K562 (cell line): ENCODE results near the gene ARSI. TPM values are rescaled to one million over a fixed set of nuclear protein-coding genes. Genes with fewer than 3 reads are reported as not detected.

Experiments
- ATAC-seq: fragments of 200-7000 bp; cut with Tn5 transposase; 3 replicates; pipeline ENCODE4 v1.9.1; 2020; ENCODE audit warnings: moderate library complexity
- BruUV-seq: library from RNA; stranded (reverse); fragments of 400-500 nt; replicated peaks from 2 replicates; lab custom pipeline; 2021; lab: Mats Ljungman, UMichigan
- CTCF ChIA-PET: fragments of 300-600 bp; formaldehyde crosslinking; extraction: SDS; loops from one replicate; lab custom pipeline; 2021; ENCODE audit warnings: low intra/inter-chr PET ratio; lab: Yijun Ruan, JAX
- POLR2A ChIA-PET: fragments of 300-600, 350-650 bp; sonication (Branson Sonifier 250); formaldehyde crosslinking; extraction: SDS; loops from one replicate; lab custom pipeline; 2021; ENCODE audit warnings: antibody characterized with exemption, inconsistent platforms; lab: Yijun Ruan, JAX
- DNase-seq, 4 experiments: peaks; one replicate each; pipeline versions ENCODE4 v3.0.0 to v3.0.0-alpha.2; 2011 to 2018; ENCODE audit warnings: low spot score in 3 of 4, mixed read lengths in 3 of 4; ENCODE audit errors: extremely low read depth in 1 of 4
- FAIRE-seq: peaks from 2 replicates; lab custom pipeline; 2011; peaks lifted over from hg19 to GRCh38; lab: Jason Lieb, UNC
- H2AFZ ChIP-seq: 2 replicates; pipeline ENCODE4 v1.6.0; 2011; ENCODE audit warnings: low read depth, low read length, control low read depth, inconsistent platforms
- H3K27ac ChIP-seq: fragments of 200-600 bp; 3 replicates; pipeline ENCODE4 v1.8.0; 2011; ENCODE audit warnings: low read depth, mild to moderate bottlenecking, control low read depth, inconsistent platforms, low read length, moderate library complexity, mixed read lengths; ENCODE audit errors: extremely low read depth
- H3K27me3 ChIP-seq, 2 experiments: fragments of 300-600 bp in 1 of 2; 2 replicates in 1 of 2; 3 replicates in 1 of 2; pipeline versions ENCODE4 v1.6.0 to v1.8.0; 2011; ENCODE audit warnings: inconsistent platforms in 2 of 2, low read length in 2 of 2, mild to moderate bottlenecking in 1 of 2, mixed read lengths in 1 of 2, moderate library complexity in 1 of 2; ENCODE audit not compliant: control insufficient read depth in 2 of 2, insufficient read depth in 2 of 2
- H3K36me3 ChIP-seq: fragments of 300-600 bp; 3 replicates; pipeline ENCODE4 v1.8.0; 2011; ENCODE audit warnings: mild to moderate bottlenecking, low read length, inconsistent platforms; ENCODE audit not compliant: control insufficient read depth, insufficient read depth
- H3K4me1 ChIP-seq, 2 experiments: fragments of 200-600 bp in 1 of 2; replicated peaks in 1 of 2; 2 replicates in 1 of 2; 3 replicates in 1 of 2; pipeline versions ENCODE4 v1.5.1 to v1.8.0; 2011; ENCODE audit warnings: inconsistent platforms in 2 of 2, low read length in 2 of 2, mild to moderate bottlenecking in 1 of 2, mixed read lengths in 1 of 2, moderate library complexity in 1 of 2; ENCODE audit not compliant: control insufficient read depth in 2 of 2, insufficient read depth in 2 of 2
- H3K4me2 ChIP-seq: 2 replicates; pipeline ENCODE4 v1.6.1; 2011; ENCODE audit warnings: low read length, control low read depth, inconsistent platforms, mixed read lengths; ENCODE audit not compliant: insufficient read depth
- H3K4me3 ChIP-seq: fragments of 200-600 bp; sonication (generic), shearing (Covaris generic); 2 replicates; pipeline ENCODE4 v1.5.1; 2016; ENCODE audit warnings: control low read depth, inconsistent platforms
- H3K79me2 ChIP-seq: fragments of 200-600 bp; 3 replicates; pipeline ENCODE4 v1.8.0; 2011; ENCODE audit warnings: low read length, inconsistent platforms; ENCODE audit not compliant: control insufficient read depth, insufficient read depth
- H3K9ac ChIP-seq, 2 experiments: 2 replicates each; pipeline versions ENCODE4 v1.6.0 to v1.6.1; 2011; ENCODE audit warnings: low read depth in 2 of 2, low read length in 2 of 2, control low read depth in 1 of 2, inconsistent platforms in 1 of 2, mild to moderate bottlenecking in 1 of 2, mixed read lengths in 1 of 2; ENCODE audit not compliant: insufficient read depth in 1 of 2
- H3K9me1 ChIP-seq: one replicate; pipeline ENCODE4 v1.6.0; 2011; ENCODE audit warnings: inconsistent platforms, mild to moderate bottlenecking, low read length, moderate library complexity; ENCODE audit not compliant: control insufficient read depth, insufficient read depth
- H3K9me3 ChIP-seq: replicated peaks from 2 replicates; pipeline ENCODE4 v1.5.1; 2011; ENCODE audit warnings: low read depth, low read length, inconsistent platforms; ENCODE audit not compliant: control insufficient read depth, insufficient read depth
- H4K20me1 ChIP-seq: replicated peaks from 2 replicates; pipeline ENCODE4 v1.6.1; 2011; ENCODE audit warnings: low read length, inconsistent platforms, mixed read lengths; ENCODE audit not compliant: control insufficient read depth, insufficient read depth
- FOXM1 ChIP-seq, 2 experiments: fragments of 450-650 bp in 1 of 2; sonication (generic) in 1 of 2; formaldehyde crosslinking in 1 of 2; IDR thresholded peaks; 2 replicates each; pipeline versions ENCODE4 v1.6.1 to v1.9.0; 2017 to 2022; ENCODE audit warnings: low read depth in 2 of 2, mild to moderate bottlenecking in 2 of 2, missing genetic modification reagents in 1 of 2, moderate library complexity in 1 of 2
- RBBP5 ChIP-seq: fragments of 200-600 bp; sonication (generic); IDR thresholded peaks from 2 replicates; pipeline ENCODE4 v1.6.1; 2012; ENCODE audit warnings: borderline replicate concordance, mild to moderate bottlenecking, low read length, control low read depth, inconsistent platforms; ENCODE audit not compliant: insufficient read depth, poor library complexity, severe bottlenecking
- ZNF253 ChIP-seq: fragments of 250-450 bp; sonication (Bioruptor Pico); conservative IDR thresholded peaks from 2 replicates; pipeline ENCODE4 v1.6.1; 2021; ENCODE audit warnings: mild to moderate bottlenecking
- WGBS: fragments of 100-300 bp; shearing (Covaris generic); methylation state at CpG from one replicate; pipeline ENCODE4 v1.1.6; 2016; ENCODE audit warnings: low coverage, mixed read lengths; ENCODE audit not compliant: insufficient coverage; ENCODE audit errors: missing lambda C conversion rate; 5-methylcytosine and 5-hydroxymethylcytosine counted together
- in situ Hi-C: fragments of 300-500 bp; cut with MboI; formaldehyde crosslinking; loops from 4 replicates; pipeline ENCODE4 v1.15.0; 2018; ENCODE audit warnings: inconsistent platforms, mixed read lengths
- intact Hi-C: fragments of 100-400 bp; cut with micrococcal nuclease; formaldehyde crosslinking; loops from 2 replicates; pipeline ENCODE4 v1.14.2; 2022
- polyA plus RNA-seq, 8 experiments: library from polyadenylated mRNA; depleted of rRNA in 4 of 8; stranded (reverse) in 5 of 8; unstranded in 3 of 8; fragments of >200 nt; fragmentation: Nextera tagmentation in 2 of 8; fragmentation: Illumina TruSeq in 1 of 8; extraction: Ambion mirVana in 2 of 8; extraction: Trizol in 1 of 8; gene quantifications; 2 replicates each; pipeline versions ENCODE4 v1.2.1 to v1.2.3, GENCODE V29; 2011 to 2014; ENCODE audit warnings: inconsistent platforms in 1 of 8, missing spikeins in 1 of 8
- total RNA-seq, 7 experiments: library from RNA; depleted of rRNA in 6 of 7; stranded (reverse); fragments of >200 nt in 6 of 7; fragmentation: Illumina TruSeq in 2 of 7; extraction: Trizol in 2 of 7; gene quantifications; 2 replicates each; pipeline versions ENCODE4 v1.2.1 to v1.2.3, GENCODE V29; 2011 to 2021; ENCODE audit warnings: low replicate concordance in 1 of 7
- TF ChIP-seq, protein P1 (sequence below): IDR thresholded peaks from 2 replicates; pipeline ENCODE4 v1.6.1; 2011; ENCODE audit not compliant: insufficient read length; ENCODE audit errors: extremely low read depth

ARSI gene
- total and polyA plus RNA-seq, 9 of the 15 experiments (the other 6 are each of a cell fraction or from before 2014, with no cell fraction given): 0.04 to 0.07 TPM; not detected in 7

DNA sequence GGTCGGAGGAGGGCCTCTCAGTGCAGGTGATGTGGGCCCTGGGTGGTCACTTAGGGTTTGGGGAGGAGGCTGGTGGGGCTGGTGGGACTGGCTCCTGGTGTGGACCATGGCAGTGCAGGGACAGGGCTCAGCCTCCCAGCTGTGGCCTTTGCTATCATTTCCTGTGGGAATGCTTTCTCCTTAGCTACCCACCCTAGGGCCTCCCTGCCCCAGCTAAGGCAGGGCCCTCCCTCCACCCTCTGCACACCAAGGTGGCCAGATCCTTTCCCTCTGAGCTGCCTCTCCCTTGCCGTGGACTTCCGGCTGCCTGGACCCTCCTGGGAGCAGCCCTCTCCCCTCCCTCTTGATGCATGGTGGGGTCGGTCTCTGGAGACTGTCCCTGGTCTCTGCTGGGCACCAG is 22.7 kb upstream of the ARSI start (continued):
- no peak for TF ChIP-seq FOXM1 (IDR thresholded peaks at IDR 0.05; ENCODE audit: low read depth)
- no peak for TF ChIP-seq FOXM1 (CRISPR knock-in tag; IDR thresholded peaks at IDR 0.05; ENCODE audit: low read depth)
- TF ChIP-seq RBBP5: no peak
- TF ChIP-seq ZNF253 (CRISPR knock-in tag): no peak

DNA sequence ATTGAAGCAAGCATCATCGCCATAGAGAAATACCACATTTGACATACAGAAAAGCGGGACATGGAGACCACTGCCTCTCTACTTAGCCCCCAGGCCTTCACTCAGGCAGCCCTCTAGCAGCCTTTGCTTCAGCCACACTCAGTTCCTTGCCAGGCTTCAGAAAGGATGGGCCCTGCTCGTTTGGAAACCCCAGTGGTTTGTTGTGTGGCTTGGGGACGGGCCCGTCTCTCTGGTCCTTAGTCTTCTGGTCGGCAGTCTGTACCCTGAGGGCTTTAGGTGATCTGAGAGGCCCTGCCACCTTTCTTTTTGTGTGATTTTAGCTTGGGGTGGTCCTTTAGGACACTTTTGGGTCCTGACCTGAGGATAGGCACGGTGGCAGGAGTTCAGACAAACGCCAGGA is 21.1 kb upstream of the ARSI start:
- 0% methylated on average over 8 of the region's 8 CpGs for WGBS
- Histone ChIP-seq H3K4me2 (no peak overlapping the region), H3K36me3 (no peaks in the 10 kb centered on the region), H4K20me1 (peaks cover 2% of the 10 kb centered on the region; the same call in 1 of the 2 replicates), H3K9ac (no peak overlapping the region), H3K4me3 (no peak overlapping the region), H2AFZ (no peak overlapping the region), H3K9me1 (no peaks in the 10 kb centered on the region)
- FAIRE-seq (no peak), DNase-seq (no peak)
- BruUV-seq: no TSS peak
- intact Hi-C loops: no loop called here
- TF ChIP-seq, protein P1, sequence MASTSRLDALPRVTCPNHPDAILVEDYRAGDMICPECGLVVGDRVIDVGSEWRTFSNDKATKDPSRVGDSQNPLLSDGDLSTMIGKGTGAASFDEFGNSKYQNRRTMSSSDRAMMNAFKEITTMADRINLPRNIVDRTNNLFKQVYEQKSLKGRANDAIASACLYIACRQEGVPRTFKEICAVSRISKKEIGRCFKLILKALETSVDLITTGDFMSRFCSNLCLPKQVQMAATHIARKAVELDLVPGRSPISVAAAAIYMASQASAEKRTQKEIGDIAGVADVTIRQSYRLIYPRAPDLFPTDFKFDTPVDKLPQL: no peak
- TF ChIP-seq, all 486 proteins: peak for 0
- POLR2A ChIA-PET: no interaction called here
- Histone ChIP-seq H3K9me3 (no peaks in the 10 kb centered on the region; the same call in 1 of the 2 replicates), H3K27ac (no peak overlapping the region), H3K79me2 (no peaks in the 10 kb centered on the region), H3K4me1 (peaks cover 0 to under 1% of the 10 kb centered on the region in 2 experiments; a peak in 3 of 5 replicates), H3K27me3 (peaks cover 2 to 28% of the 10 kb centered on the region in 2 experiments; a peak in 2 of 5 replicates)
- CTCF ChIA-PET: no interaction called here
- ATAC-seq: no peak
- in situ Hi-C loops: no loop called here
